Activated T-cell treated with anti-CD3 and anti-CD28 coated beads, Interleukin-2, amount 50 U/mL, for 1 hour (primary cell): ENCODE data around the gene EPHB3.

Source experiments
- DNase-seq: peaks from one replicate; pipeline ENCODE4 v3.0.0-alpha.2; 2020

Gene EPHB3

GRCh38 chr3:184543843-184544512 lies 17.6 kb upstream of the EPHB3 start:
- DNase-seq = peak; percentile 68

GRCh38 chr3:184544513-184544861 lies 17.1 kb upstream of the EPHB3 start:
- DNase-seq = no peak

GRCh38 chr3:184545769-184546168 lies 15.8 kb upstream of the EPHB3 start:
- DNase-seq = no peak

GRCh38 chr3:184546252-184546651 lies 15.3 kb upstream of the EPHB3 start:
- DNase-seq = no peak

- DNase-seq = no peak
These were observed 11.6 kb upstream of the EPHB3 start for GRCh38 chr3:184549796-184550577.

GRCh38 chr3:184551103-184551502 lies 10.5 kb upstream of the EPHB3 start:
- no peak for DNase-seq

GRCh38 chr3:184551614-184552256 lies 9.8 kb upstream of the EPHB3 start:
- no peak for DNase-seq

- no peak for DNase-seq
These were observed 9.3 kb upstream of the EPHB3 start for GRCh38 chr3:184552296-184552695.

- DNase-seq = no peak
These were observed 8.7 kb upstream of the EPHB3 start for GRCh38 chr3:184552863-184553262.

GRCh38 chr3:184553385-184553784 lies 8.2 kb upstream of the EPHB3 start:
- no peak for DNase-seq

GRCh38 chr3:184554461-184554860 lies 7.1 kb upstream of the EPHB3 start:
- no peak for DNase-seq

- no peak for DNase-seq
These were observed 4.8 kb upstream of the EPHB3 start for GRCh38 chr3:184556582-184557347.

- DNase-seq = no peak
These were observed 4.1 kb upstream of the EPHB3 start for GRCh38 chr3:184557348-184557950.

GRCh38 chr3:184558726-184559125 lies 2.9 kb upstream of the EPHB3 start:
- no peak for DNase-seq

GRCh38 chr3:184559336-184559735 lies 2.2 kb upstream of the EPHB3 start:
- no peak for DNase-seq

GRCh38 chr3:184560531-184560930 lies 1.1 kb upstream of the EPHB3 start:
- no peak for DNase-seq

GRCh38 chr3:184561913-184562877 lies 610 bp downstream of the EPHB3 start:
- DNase-seq = no peak

GRCh38 chr3:184562878-184563560 lies 1.4 kb downstream of the EPHB3 start:
- no peak for DNase-seq

- DNase-seq = no peak
These were observed 2.0 kb downstream of the EPHB3 start for GRCh38 chr3:184563561-184563925.

GRCh38 chr3:184563941-184564684 lies 2.5 kb downstream of the EPHB3 start:
- DNase-seq = no peak
